ENCODE measurements around the gene SFI1. TPM values are rescaled to one million over a fixed set of nuclear protein-coding genes. Genes with fewer than 3 reads are reported as not detected.

Gene SFI1
- total and polyA plus RNA-seq, 2 donors (not counting 1 experiment from before 2014, with no cell fraction given) = 80.2 to 182 TPM

DNA sequence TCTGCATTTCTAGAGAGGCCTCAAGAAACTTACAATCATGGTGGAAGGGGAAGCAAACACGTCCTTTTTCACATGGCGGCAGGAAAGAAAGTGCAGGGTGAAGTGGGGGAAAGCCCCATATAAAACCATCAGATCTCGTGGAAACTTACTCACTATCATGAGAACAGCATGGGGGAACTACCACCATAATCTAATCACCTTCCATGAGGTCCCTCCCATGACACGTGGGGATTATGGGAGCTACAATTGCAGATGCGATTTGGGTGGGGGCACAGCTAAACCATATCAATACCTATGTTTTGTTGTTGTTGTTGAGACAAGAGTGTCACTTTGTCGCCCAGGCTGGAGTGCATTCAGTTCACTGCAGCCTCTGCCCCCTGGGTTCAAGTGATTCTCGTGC is 29.9 kb downstream of the SFI1 start:
- WGBS (ENCODE audit: insufficient coverage) = 100% methylated on average over 1 of the region's 7 CpGs
- no peaks in the 10 kb centered on the region for H3K27me3 ChIP-seq (replicated peaks in 1 of 4; ENCODE audit: control extremely low read depth in 1 of 4, control insufficient read depth in 3 of 4, insufficient read depth in 4 of 4, low read length in 3 of 4)
- DNase-seq (peak; percentile 53), ATAC-seq (ENCODE audit: low read depth) (no peak)
- ChIA-PET CTCF (no interaction called here), POLR2A (no interaction called here)
- TF ChIP-seq EZH2 (IDR thresholded peaks at IDR 0.05; ENCODE audit: borderline replicate concordance, insufficient read depth, low read depth, low read length, poor library complexity, severe bottlenecking) = no peak
- TF ChIP-seq, protein P1, sequence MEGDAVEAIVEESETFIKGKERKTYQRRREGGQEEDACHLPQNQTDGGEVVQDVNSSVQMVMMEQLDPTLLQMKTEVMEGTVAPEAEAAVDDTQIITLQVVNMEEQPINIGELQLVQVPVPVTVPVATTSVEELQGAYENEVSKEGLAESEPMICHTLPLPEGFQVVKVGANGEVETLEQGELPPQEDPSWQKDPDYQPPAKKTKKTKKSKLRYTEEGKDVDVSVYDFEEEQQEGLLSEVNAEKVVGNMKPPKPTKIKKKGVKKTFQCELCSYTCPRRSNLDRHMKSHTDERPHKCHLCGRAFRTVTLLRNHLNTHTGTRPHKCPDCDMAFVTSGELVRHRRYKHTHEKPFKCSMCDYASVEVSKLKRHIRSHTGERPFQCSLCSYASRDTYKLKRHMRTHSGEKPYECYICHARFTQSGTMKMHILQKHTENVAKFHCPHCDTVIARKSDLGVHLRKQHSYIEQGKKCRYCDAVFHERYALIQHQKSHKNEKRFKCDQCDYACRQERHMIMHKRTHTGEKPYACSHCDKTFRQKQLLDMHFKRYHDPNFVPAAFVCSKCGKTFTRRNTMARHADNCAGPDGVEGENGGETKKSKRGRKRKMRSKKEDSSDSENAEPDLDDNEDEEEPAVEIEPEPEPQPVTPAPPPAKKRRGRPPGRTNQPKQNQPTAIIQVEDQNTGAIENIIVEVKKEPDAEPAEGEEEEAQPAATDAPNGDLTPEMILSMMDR (IDR thresholded peaks at IDR 0.05) = no peak
- intact Hi-C loops (cut with micrococcal nuclease) = loop anchor here (10.0 kb wide), 1 partner anchor 51 kb away; no protein-coding TSS in a partner anchor
- Mint-ChIP-seq H3K4me1 (peaks cover 14% of the 10 kb centered on the region), H3K27me3 (no peaks in the 10 kb centered on the region), H3K27ac (peak overlapping the region; percentile 63), H3K4me3 (no peak overlapping the region), H3K9me3 (ENCODE audit: insufficient read depth) (no peaks in the 10 kb centered on the region)
- no peak overlapping the region for H3K9ac ChIP-seq (ENCODE audit: low read length)
- no peak overlapping the region for H3K4me3 ChIP-seq (ENCODE audit: control extremely low read depth in 1 of 5, extremely low read depth in 1 of 5, insufficient read depth in 1 of 5, low read depth in 2 of 5, low read length in 4 of 5)
- H4K20me1 ChIP-seq (ENCODE audit: control insufficient read depth, insufficient read depth, low read length, poor library complexity, severe bottlenecking) = no peaks in the 10 kb centered on the region
- H3K79me2 ChIP-seq (ENCODE audit: control insufficient read depth, insufficient read depth, low read length) = peaks cover 50% of the 10 kb centered on the region
- no peaks in the 10 kb centered on the region for H3K9me3 ChIP-seq (ENCODE audit: control extremely low read depth in 1 of 3, control insufficient read depth in 2 of 3, insufficient read depth in 1 of 3, low read length in 2 of 3)
- H3K27ac ChIP-seq (ENCODE audit: low read length in 2 of 2) = no peak overlapping the region
- H2AFZ ChIP-seq (ENCODE audit: insufficient read depth, low read depth, low read length, poor library complexity, severe bottlenecking) = no peak overlapping the region
- H3K4me2 ChIP-seq (replicated peaks; ENCODE audit: low read depth, low read length, poor library complexity, severe bottlenecking) = no peak overlapping the region
- H3K4me1 ChIP-seq (ENCODE audit: control insufficient read depth in 2 of 2, insufficient read depth in 2 of 2, low read length in 2 of 2) = no peaks in the 10 kb centered on the region
- H3K36me3 ChIP-seq (replicated peaks in 1 of 2; ENCODE audit: control extremely low read depth in 1 of 2, control insufficient read depth in 1 of 2, extremely low read depth in 1 of 2, insufficient read depth in 2 of 2, low read length in 1 of 2) = peaks cover 8 to 21% of the 10 kb centered on the region in 2 experiments

DNA sequence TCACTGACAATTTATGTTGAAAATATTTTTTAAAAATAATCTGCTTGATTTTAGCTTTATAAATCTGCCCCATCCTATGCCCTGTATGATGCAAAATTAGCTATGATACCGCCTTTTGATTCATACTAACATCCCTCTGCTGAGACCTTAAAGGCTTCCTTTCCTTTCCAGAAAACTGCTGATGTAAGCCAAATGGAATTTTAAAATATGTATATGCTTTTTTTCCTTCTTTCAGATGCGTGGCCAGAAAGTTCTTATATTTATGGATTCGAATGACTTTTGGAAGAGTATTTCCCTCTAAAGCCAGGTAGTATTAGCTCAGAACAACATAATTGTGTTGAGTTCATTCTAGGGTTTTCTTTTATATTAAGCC is 34.5 kb downstream of the SFI1 start:
- no peak for TF ChIP-seq EZH2 (IDR thresholded peaks at IDR 0.05; ENCODE audit: borderline replicate concordance, insufficient read depth, low read depth, low read length, poor library complexity, severe bottlenecking)
- TF ChIP-seq, protein P1 (IDR thresholded peaks at IDR 0.05) = no peak
- Histone ChIP-seq H3K4me2 (replicated peaks; ENCODE audit: low read depth, low read length, poor library complexity, severe bottlenecking) (no peak overlapping the region), H3K4me3 (ENCODE audit: control extremely low read depth in 1 of 5, extremely low read depth in 1 of 5, insufficient read depth in 1 of 5, low read depth in 2 of 5, low read length in 4 of 5) (no peak overlapping the region), H3K27me3 (replicated peaks in 1 of 4; ENCODE audit: control extremely low read depth in 1 of 4, control insufficient read depth in 3 of 4, insufficient read depth in 4 of 4, low read length in 3 of 4) (no peaks in the 10 kb centered on the region), H2AFZ (ENCODE audit: insufficient read depth, low read depth, low read length, poor library complexity, severe bottlenecking) (no peak overlapping the region), H3K9ac (ENCODE audit: low read length) (no peak overlapping the region), H3K4me1 (ENCODE audit: control insufficient read depth in 2 of 2, insufficient read depth in 2 of 2, low read length in 2 of 2) (no peaks in the 10 kb centered on the region), H3K9me3 (ENCODE audit: control extremely low read depth in 1 of 3, control insufficient read depth in 2 of 3, insufficient read depth in 1 of 3, low read length in 2 of 3) (no peaks in the 10 kb centered on the region), H4K20me1 (ENCODE audit: control insufficient read depth, insufficient read depth, low read length, poor library complexity, severe bottlenecking) (no peaks in the 10 kb centered on the region), H3K79me2 (ENCODE audit: control insufficient read depth, insufficient read depth, low read length) (peaks cover 17% of the 10 kb centered on the region), H3K36me3 (replicated peaks in 1 of 2; ENCODE audit: control extremely low read depth in 1 of 2, control insufficient read depth in 1 of 2, extremely low read depth in 1 of 2, insufficient read depth in 2 of 2, low read length in 1 of 2) (peaks cover 5 to 20% of the 10 kb centered on the region in 2 experiments), H3K27ac (ENCODE audit: low read length in 2 of 2) (no peak overlapping the region)
- ATAC-seq (ENCODE audit: low read depth) (no peak), DNase-seq (no peak)
- Mint-ChIP-seq H3K4me3 (no peak overlapping the region), H3K27me3 (no peaks in the 10 kb centered on the region), H3K4me1 (peaks cover 7% of the 10 kb centered on the region), H3K9me3 (ENCODE audit: insufficient read depth) (no peaks in the 10 kb centered on the region), H3K27ac (no peak overlapping the region)
- intact Hi-C loops (cut with micrococcal nuclease) = no loop called here
- POLR2A ChIA-PET = no interaction called here
- CTCF ChIA-PET = interaction anchor here (0.9 kb wide), 1 partner anchor 80 kb away, joined by 5 read pairs; no protein-coding TSS in a partner anchor
- WGBS (ENCODE audit: insufficient coverage) = no CpG with 5 or more reads among the region's 3 CpGs

Data from B cell (primary cell).